Measurements from ENCODE around the gene CAPN12. TPM values are rescaled to one million over a fixed set of nuclear protein-coding genes. Genes with fewer than 3 reads are reported as not detected.
"Not testable (repeated sequence)": the region's sequence is repeated elsewhere in the genome, so short reads cannot be mapped to it uniquely, and the experiment has no call there.

CAPN12 gene
- polyA plus RNA-seq, 2 of the 4 experiments (the other 2 are of a cell fraction) = 10.0 to 11.7 TPM

DNA sequence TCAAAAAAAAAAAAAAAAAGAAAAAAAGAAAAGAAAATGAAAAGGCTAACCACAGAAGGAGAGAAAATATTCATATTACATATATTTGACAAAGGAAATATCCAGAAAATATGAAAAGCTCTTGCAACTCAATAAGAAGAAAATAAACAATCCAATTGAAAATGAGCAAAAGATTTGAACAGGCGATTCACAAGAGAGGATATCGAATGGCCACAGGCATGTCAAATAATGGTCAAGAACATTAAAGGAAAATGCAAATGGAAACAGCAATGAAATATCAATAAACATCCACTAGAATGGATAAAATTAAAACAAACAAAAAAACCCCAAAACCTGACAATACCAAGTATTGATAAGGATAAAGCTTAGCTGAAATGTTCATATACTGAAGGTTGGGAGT lies 20.9 kb upstream of the CAPN12 start:
- POLR2A ChIA-PET = interaction anchor here (0.6 kb wide), 1 partner anchor 305 kb away, joined by 4 read pairs; no protein-coding TSS in a partner anchor
- TF ChIP-seq CBX8 (IDR thresholded peaks at IDR 0.05) = no peak
- TF ChIP-seq EHF (CRISPR knock-in tag; IDR thresholded peaks at IDR 0.05) = no peak
- no peak for TF ChIP-seq KDM5A (IDR thresholded peaks at IDR 0.05)
- TF ChIP-seq RNF2 (IDR thresholded peaks at IDR 0.05; ENCODE audit: borderline replicate concordance, low read depth) = no peak
- no peak for TF ChIP-seq ZC3H11A (IDR thresholded peaks at IDR 0.05)
- TF ChIP-seq NFE2L2 (conservative IDR thresholded peaks at IDR 0.05; ENCODE audit: low read length) = no peak
- no peak for TF ChIP-seq RAD21 (conservative IDR thresholded peaks at IDR 0.05 in 1 of 2, IDR thresholded peaks at IDR 0.05 in 1 of 2)
- TF ChIP-seq, protein P1, sequence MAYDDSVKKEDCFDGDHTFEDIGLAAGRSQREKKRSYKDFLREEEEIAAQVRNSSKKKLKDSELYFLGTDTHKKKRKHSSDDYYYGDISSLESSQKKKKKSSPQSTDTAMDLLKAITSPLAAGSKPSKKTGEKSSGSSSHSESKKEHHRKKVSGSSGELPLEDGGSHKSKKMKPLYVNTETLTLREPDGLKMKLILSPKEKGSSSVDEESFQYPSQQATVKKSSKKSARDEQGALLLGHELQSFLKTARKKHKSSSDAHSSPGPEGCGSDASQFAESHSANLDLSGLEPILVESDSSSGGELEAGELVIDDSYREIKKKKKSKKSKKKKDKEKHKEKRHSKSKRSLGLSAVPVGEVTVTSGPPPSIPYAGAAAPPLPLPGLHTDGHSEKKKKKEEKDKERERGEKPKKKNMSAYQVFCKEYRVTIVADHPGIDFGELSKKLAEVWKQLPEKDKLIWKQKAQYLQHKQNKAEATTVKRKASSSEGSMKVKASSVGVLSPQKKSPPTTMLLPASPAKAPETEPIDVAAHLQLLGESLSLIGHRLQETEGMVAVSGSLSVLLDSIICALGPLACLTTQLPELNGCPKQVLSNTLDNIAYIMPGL (CRISPR knock-in tag; IDR thresholded peaks at IDR 0.05; ENCODE audit: borderline replicate concordance) = no peak
- TF ChIP-seq, protein P2, sequence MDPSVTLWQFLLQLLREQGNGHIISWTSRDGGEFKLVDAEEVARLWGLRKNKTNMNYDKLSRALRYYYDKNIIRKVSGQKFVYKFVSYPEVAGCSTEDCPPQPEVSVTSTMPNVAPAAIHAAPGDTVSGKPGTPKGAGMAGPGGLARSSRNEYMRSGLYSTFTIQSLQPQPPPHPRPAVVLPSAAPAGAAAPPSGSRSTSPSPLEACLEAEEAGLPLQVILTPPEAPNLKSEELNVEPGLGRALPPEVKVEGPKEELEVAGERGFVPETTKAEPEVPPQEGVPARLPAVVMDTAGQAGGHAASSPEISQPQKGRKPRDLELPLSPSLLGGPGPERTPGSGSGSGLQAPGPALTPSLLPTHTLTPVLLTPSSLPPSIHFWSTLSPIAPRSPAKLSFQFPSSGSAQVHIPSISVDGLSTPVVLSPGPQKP (IDR thresholded peaks at IDR 0.05; ENCODE audit: low read depth, low read length) = no peak
- no peak for TF ChIP-seq FOXS1 (CRISPR knock-in tag; IDR thresholded peaks at IDR 0.05)
- TF ChIP-seq ESRRA (IDR thresholded peaks at IDR 0.05; ENCODE audit: borderline replicate concordance, low read length) = no peak
- TF ChIP-seq EHMT2 (IDR thresholded peaks at IDR 0.05; ENCODE audit: low read depth) = no peak
- TF ChIP-seq CEBPB (IDR thresholded peaks at IDR 0.05) = no peak
- Histone ChIP-seq H3K27ac (no peak overlapping the region), H3K4me3 (no peak overlapping the region), H3K4me1 (peaks cover 17% of the 10 kb centered on the region), H3K4me2 (no peak overlapping the region), H3K9me3 (no peaks in the 10 kb centered on the region)
- 87% methylated on average over 2 of the region's 2 CpGs for WGBS (ENCODE audit: missing lambda C conversion rate)
- FAIRE-seq = peak; percentile 97
- CTCF ChIA-PET = interaction anchor here (0.9 kb wide), 1 partner anchor 125 kb away, joined by 5 read pairs; no protein-coding TSS in a partner anchor
- no peak for DNase-seq (ENCODE audit: low read depth in 1 of 2, low spot score in 1 of 2)
- ATAC-seq = no peak

DNA sequence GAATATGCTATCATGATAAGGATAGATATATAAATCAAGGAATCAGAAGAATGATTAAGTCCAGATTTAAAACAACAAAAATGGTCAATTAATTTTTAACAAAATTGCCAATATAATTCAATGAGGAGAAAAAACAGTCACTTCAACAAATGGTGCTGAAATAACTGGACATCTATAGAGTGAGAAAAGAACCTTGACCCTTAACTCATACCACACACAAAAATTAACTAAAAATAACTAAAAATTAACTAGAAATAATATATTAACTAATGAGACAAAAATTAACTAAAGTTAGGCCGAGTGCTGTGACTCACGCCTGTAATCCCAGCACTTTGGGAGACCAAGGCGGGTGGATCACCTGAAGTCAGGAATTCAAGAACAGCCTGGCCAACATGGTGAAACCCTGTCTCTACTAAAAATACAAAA lies 19.5 kb upstream of the CAPN12 start:
- ChIA-PET CTCF (interaction anchor here (0.5 to 1.7 kb wide), 3 partner anchors 14 to 529 kb away, joined by 3 read pairs; no protein-coding TSS in a partner anchor), POLR2A (interaction anchor here (0.6 to 1.3 kb wide), 5 partner anchors 66 to 269 kb away, joined by 3 to 7 read pairs (median 4); no protein-coding TSS in a partner anchor)
- Histone ChIP-seq H3K9me3 (no peaks in the 10 kb centered on the region), H3K4me2 (peak overlapping the region; percentile 56), H3K4me1 (peaks cover 17% of the 10 kb centered on the region), H3K4me3 (no peak overlapping the region), H3K27ac (peak overlapping the region; percentile 53 to 85)
- TF ChIP-seq CEBPB (IDR thresholded peaks at IDR 0.05) (no peak), FOSL2 (IDR thresholded peaks at IDR 0.05) (no peak), FOSL2 (CRISPR knock-in tag; IDR thresholded peaks at IDR 0.05) (peak; percentile 67), FOXS1 (CRISPR knock-in tag; IDR thresholded peaks at IDR 0.05) (no peak), NR3C1 (IDR thresholded peaks at IDR 0.05) (no peak), ZFP36 (IDR thresholded peaks at IDR 0.05; ENCODE audit: borderline replicate concordance, partially characterized antibody) (no peak)
- WGBS (ENCODE audit: missing lambda C conversion rate) = 6% methylated on average over 3 of the region's 3 CpGs
- peak; percentile 57 to 58; a peak in 5 of 6 replicates for ATAC-seq
- FAIRE-seq = peak; percentile 82
- no peak for DNase-seq (ENCODE audit: low read depth in 1 of 2, low spot score in 1 of 2)

- H3K4me2 ChIP-seq; FAIRE-seq; DNase-seq (ENCODE audit: low read depth in 1 of 2, low spot score in 1 of 2); ATAC-seq; H3K4me3 ChIP-seq; H3K9me3 ChIP-seq: not testable (repeated sequence)
- H3K27ac ChIP-seq = peak overlapping the region in 1 of 2 experiments; percentile 48; a peak in 3 of 6 replicates
- H3K4me1 ChIP-seq = peaks cover 17% of the 10 kb centered on the region
- POLR2A ChIA-PET = interaction anchor here (1.0 kb wide), 1 partner anchor 168 kb away, joined by 3 read pairs; no protein-coding TSS in a partner anchor
- WGBS (ENCODE audit: missing lambda C conversion rate) = 93% methylated on average over 9 of the region's 9 CpGs
- TF ChIP-seq MAFK (IDR thresholded peaks at IDR 0.05; ENCODE audit: partially characterized antibody) = peak; percentile 68
- CTCF ChIA-PET = interaction anchor here (0.7 to 2.5 kb wide), 9 partner anchors 8 to 171 kb away, joined by 3 to 17 read pairs (median 4); partner anchors contain the start of genes LGALS4, MRPS12 and SARS2
Observed at GRCh38 chr19:38761884-38762389, 17.7 kb upstream of the CAPN12 start.

DNA sequence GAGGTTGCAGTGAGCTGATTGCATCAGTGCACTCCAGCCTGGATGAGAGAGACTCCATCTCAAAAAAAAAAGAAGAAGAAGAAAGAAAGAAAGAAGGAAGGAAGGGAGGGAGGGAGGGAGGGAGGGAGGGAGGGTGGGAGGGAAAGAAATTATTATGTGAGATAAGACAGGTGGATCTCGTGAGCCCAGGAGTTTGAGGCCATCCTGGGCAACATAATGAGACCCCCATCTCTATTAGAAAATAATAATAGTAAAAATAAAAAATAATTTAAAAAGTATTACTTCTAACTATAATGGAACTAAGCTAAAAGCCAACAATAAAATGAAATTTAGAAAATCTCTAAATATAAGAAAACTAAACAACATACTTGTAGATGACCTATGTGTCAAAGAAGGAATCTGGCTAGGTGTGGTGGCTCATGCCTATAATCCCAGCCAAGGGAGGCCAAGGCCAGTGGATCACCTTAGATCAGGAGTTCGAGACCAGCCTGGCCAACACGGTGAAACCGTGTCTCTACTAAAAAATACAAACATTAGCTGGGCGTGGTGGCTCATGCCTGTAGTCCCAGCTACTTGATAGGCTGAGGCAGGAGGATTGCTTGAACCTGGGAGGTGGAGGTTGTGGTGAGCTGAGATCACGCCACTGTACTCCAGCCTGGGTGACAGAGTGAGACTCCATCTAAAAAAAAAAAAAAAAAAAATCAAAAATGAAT lies 16.7 kb upstream of the CAPN12 start:
- Histone ChIP-seq H3K27ac (peak overlapping the region in 1 of 2 experiments; percentile 52; a peak in 2 of 6 replicates), H3K4me1 (peaks cover 17% of the 10 kb centered on the region)
- POLR2A ChIA-PET = interaction anchor here (0.7 to 1.0 kb wide), 2 partner anchors 51 to 169 kb away, joined by 3 read pairs; no protein-coding TSS in a partner anchor
- CTCF ChIA-PET = interaction anchor here (0.6 to 2.5 kb wide), 11 partner anchors 9 to 172 kb away, joined by 3 to 17 read pairs (median 4); partner anchors contain the start of genes LGALS4, MRPS12 and SARS2
- H3K9me3 ChIP-seq; H3K4me2 ChIP-seq; FAIRE-seq; DNase-seq (ENCODE audit: low read depth in 1 of 2, low spot score in 1 of 2); ATAC-seq; H3K4me3 ChIP-seq: not testable (repeated sequence)
- WGBS (ENCODE audit: missing lambda C conversion rate) = 80% methylated on average over 6 of the region's 6 CpGs
